Breast epithelium (tissue), 3 donors: ENCODE data around the gene GPR152.

Source experiments
- CTCF ChIP-seq, 3 donors: fragments of 450-650 bp; IDR thresholded peaks; one replicate each; pipeline ENCODE4 v1.5.1; 2016 to 2017; ENCODE audit warnings: antibody characterized with exemption in 3 of 3, mild to moderate bottlenecking in 3 of 3, moderate library complexity in 3 of 3
- POLR2AphosphoS5 ChIP-seq, 3 donors: sonication (generic); formaldehyde crosslinking; IDR thresholded peaks; one replicate each; pipeline ENCODE4 v1.6.1; 2017; ENCODE audit warnings: antibody characterized with exemption in 3 of 3

GRCh38 chr11:67423466-67423865 lies 29.1 kb downstream of the GPR152 start:
- TF ChIP-seq POLR2AphosphoS5 (IDR thresholded peaks at IDR 0.05) (no peak), CTCF (IDR thresholded peaks at IDR 0.05) (no peak)
